GM21723 (cell line): Measurements from ENCODE around the gene LRRC2.
"Not testable (repeated sequence)": the region's sequence is repeated elsewhere in the genome, so short reads cannot be mapped to it uniquely, and the experiment has no call there.

Experiments
- ATAC-seq: cut with Tn5 transposase; IDR thresholded peaks from one replicate; pipeline ENCODE4 v1.9.1; 2021; ENCODE audit warnings: mild to moderate bottlenecking, moderate library complexity; ENCODE audit not compliant: unreplicated experiment

The LRRC2 gene

DNA sequence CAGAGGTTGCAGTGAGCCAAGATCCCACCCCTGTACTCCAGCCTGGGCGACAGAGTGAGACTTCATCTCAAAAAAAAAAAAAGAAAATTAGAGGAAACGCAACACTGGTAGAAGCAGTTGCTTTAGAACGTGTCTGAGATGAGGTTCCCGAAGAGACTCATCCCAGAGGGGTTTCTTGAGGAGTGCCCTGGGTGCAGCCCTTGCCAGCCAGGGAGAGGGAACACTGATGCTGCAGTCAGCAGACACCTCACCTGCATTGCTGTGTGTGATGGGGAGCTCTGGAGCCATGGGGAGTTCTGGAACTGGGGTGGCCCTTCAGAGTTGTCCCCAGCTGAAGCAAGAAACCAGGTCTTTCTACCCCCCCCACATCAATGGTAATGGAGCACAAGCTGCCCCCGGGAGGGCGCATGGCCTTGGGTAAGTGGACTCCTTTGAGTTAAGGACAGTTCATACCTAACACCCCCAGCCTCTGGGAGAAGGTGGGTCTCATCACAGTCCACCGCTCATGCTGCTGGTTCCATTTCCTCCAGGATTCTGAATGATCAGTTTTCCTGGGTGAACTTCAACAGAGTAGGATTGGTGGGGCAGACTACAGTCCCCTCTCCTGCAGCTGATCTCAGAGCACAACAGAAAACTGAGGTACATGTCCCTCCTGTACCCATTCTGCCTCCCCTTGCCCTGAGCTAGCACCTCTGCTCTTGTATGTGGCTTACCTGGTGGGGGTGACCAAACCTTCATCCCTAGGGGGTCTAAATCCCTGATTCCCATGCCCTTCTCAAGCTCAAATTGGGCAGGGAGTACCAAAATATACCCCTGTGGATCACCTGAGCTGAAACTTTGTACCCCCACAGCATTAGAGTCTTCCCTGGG is 18.7 kb upstream of the LRRC2 start:
- ATAC-seq, result no peak

DNA sequence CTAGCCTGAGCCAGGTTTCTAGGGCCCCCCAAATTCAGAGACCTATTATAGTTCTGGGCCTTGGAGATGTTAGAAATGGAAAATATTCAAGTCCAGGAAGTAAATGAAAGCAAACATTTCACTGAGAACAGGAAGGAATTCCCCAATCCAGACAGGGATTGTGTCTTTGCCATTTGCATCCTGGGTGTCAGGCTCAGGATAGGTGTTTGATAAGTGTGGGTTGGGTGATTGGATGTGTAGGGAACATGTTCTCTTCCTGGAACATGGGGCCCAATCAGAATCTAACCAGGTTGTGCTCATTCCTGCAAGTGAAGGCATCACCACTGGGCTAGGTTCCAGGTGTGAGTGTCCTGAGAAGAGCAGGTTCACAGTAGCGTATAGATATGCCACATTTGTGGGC is 14.6 kb upstream of the LRRC2 start:
- no peak for ATAC-seq

DNA sequence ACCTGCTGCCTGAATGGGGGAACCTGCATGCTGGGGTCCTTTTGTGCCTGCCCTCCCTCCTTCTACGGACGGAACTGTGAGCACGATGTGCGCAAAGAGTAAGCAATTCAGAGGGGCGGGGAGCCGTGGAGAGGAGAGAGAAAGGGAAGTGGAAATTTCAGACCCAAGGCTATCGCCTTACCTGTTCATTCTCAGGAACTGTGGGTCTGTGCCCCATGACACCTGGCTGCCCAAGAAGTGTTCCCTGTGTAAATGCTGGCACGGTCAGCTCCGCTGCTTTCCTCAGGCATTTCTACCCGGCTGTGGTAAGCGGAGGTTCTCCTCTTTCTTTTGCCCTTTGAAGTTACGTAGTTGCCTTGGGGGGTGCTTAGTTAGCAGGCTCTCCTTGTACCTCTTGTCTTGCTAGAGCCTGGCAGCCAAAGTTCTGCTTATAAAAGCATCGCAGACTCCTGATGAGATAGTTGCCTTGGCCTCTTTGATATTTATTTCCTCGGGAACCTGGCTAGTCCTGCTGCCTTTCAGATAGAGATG is 13.7 kb upstream of the LRRC2 start:
- no peak for ATAC-seq

- ATAC-seq, result no peak
Observed at GRCh38 chr3:46578973-46579755, 13.1 kb upstream of the LRRC2 start.

- not testable (repeated sequence) for ATAC-seq
Observed at GRCh38 chr3:46577580-46578249, 11.6 kb upstream of the LRRC2 start.

GRCh38 chr3:46576879-46577278 is 10.8 kb upstream of the LRRC2 start:
- ATAC-seq, result no peak

- no peak for ATAC-seq
Observed at GRCh38 chr3:46576386-46576785, 10.3 kb upstream of the LRRC2 start.

GRCh38 chr3:46575577-46576222 is 9.6 kb upstream of the LRRC2 start:
- ATAC-seq, result no peak

- no peak for ATAC-seq
Observed at GRCh38 chr3:46574881-46575576, 8.9 kb upstream of the LRRC2 start.

DNA sequence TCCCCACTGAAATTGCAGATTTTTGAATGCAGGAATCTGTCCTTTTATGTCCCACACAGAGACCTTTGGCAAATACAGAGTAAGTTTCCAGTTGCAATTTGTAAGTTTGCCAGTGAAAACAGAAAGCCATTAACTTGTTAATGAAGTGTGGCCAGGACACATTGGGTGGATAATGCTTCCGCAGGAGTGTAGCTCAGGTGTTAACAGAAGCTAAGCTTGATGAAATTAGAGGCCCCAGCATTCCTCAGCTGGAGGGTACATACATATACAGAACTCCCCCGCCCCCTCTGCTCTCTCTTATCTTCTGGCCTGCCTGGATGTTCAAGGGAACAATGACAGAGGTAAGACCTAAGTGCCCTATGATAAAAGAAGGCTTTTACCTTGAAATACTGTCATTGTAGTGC is 8.1 kb upstream of the LRRC2 start:
- no peak for ATAC-seq

GRCh38 chr3:46573701-46574100 is 7.6 kb upstream of the LRRC2 start:
- no peak for ATAC-seq

- no peak for ATAC-seq
Observed at GRCh38 chr3:46571684-46572083, 5.6 kb upstream of the LRRC2 start.

DNA sequence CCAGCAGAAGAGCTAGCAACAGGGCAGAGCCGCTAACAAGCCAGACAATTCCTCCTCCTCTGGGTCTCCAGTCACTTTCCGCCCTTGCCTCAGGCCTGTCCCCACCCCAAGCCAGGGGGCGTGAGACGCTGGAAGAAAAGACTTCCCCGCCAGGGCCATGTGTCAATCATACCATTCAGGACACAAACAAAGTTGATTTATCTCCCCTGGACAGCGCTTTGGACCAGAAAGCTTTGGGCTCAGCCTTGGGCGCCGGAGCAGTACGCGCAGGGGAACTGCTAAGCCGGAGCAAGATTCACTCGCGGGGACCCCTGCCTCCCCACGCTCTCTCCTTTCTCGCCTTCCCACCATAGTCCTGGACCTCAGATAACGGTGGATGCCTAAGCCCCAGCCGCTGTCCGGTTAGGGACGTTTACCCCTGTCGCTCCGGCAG is 479 bp downstream of the LRRC2 start:
- no peak for ATAC-seq

- ATAC-seq, result no peak
Observed at GRCh38 chr3:46565077-46565476, 1.0 kb downstream of the LRRC2 start.

- no peak for ATAC-seq
Observed at GRCh38 chr3:46564190-46565021, 1.7 kb downstream of the LRRC2 start.

DNA sequence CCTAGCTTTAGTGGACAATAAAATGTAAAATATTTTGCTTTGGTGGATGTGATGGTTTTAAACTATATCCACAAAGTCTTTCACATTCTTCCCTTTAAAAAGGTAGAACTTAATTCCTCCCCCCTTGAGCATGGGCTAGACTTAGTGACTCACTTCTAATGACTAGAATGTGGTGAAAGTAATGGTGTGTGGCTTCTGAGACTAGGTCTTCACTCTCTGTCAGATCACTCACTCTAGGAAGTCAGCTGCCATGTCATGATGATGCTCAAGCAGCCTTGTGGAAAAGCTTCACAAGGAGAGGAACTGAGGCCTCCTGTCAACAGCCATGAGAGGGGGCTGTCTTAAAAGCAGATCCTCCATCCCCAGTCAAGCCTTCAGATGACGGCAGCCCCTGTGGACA is 4.2 kb downstream of the LRRC2 start:
- ATAC-seq, result no peak

GRCh38 chr3:46561511-46561910 is 4.6 kb downstream of the LRRC2 start:
- ATAC-seq, result no peak

DNA sequence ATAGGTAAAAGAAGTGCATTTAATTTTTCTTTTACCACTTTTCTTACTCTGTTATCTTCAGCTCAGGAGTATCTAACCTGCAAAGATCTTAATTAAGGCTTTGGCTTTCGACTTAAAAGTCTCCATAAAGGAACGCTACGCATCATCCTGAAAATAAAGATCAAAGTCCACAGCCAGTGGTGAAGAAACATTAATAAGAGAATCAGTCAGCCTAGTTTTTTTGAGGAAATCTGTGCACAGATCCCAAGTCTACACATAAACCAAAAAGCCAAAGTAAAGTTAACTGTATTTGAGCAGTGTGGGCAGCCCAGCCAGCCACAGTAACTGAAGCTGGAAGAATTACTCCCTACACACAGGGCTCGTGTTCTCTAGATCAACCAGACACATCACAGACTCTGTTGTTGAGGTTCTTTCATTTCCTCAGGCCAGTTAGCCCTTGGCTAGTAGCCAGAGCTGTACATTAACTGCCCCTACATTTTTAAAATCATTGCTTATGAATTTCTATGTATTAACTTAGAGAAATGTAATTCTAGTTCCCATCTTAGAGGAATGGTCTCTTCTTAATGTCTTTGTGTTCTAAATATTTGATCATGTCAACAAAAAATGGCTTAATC is 6.9 kb downstream of the LRRC2 start:
- no peak for ATAC-seq
